ENCODE results near the gene FSIP1. TPM values are rescaled to one million over a fixed set of nuclear protein-coding genes. Genes with fewer than 3 reads are reported as not detected.

Gene FSIP1
- total RNA-seq, 1 donor from 2014 or later, result 1.6 TPM

DNA sequence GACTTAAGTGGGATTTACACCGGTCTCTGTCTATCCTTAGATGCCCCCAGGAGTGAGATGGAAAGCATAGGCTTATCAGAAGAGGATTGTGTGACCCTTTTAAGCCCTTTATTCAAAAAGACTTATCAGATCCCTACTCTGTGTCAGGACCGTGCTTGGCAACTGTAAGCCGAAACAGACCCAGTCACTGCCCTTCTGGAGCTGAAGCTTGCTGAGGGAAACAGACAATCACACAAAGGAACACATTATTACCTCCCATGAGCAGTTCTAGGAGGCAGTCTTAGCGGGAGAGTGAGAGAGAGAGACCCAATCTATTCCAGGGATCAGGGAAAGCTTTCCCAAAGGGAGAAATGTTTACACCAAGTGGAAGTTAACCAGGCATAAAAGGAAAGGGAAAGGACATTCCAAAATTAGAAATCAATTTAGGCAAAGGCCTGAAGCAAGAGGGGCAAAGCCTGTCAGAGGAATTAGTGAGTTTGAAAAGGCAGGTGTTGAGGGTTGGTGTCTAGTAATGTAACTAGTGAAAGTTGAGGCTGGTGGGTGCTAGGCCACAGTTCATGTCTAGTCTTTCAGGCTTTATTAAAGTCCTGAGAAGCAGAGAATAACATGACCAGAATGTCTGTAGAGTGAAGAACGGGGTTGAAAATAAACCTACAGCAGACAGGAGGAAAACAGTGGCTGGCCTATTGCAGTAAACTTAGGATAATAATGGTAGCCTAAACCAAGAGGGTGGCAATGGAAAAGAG is 115.1 kb downstream of the FSIP1 start:
- Mint-ChIP-seq H3K36me3 (ENCODE audit: insufficient read depth) (no peaks in the 10 kb centered on the region), H3K9me3 (ENCODE audit: low read depth) (no peaks in the 10 kb centered on the region), H3K27ac (no peak overlapping the region), H3K4me3 (ENCODE audit: low read depth) (no peak overlapping the region), H3K27me3 (no peaks in the 10 kb centered on the region), H3K4me1 (ENCODE audit: low read depth) (peaks cover 6% of the 10 kb centered on the region)
- no peak for DNase-seq (ENCODE audit: low spot score, unreplicated experiment)
- TF ChIP-seq, protein P1, sequence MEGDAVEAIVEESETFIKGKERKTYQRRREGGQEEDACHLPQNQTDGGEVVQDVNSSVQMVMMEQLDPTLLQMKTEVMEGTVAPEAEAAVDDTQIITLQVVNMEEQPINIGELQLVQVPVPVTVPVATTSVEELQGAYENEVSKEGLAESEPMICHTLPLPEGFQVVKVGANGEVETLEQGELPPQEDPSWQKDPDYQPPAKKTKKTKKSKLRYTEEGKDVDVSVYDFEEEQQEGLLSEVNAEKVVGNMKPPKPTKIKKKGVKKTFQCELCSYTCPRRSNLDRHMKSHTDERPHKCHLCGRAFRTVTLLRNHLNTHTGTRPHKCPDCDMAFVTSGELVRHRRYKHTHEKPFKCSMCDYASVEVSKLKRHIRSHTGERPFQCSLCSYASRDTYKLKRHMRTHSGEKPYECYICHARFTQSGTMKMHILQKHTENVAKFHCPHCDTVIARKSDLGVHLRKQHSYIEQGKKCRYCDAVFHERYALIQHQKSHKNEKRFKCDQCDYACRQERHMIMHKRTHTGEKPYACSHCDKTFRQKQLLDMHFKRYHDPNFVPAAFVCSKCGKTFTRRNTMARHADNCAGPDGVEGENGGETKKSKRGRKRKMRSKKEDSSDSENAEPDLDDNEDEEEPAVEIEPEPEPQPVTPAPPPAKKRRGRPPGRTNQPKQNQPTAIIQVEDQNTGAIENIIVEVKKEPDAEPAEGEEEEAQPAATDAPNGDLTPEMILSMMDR (IDR thresholded peaks at IDR 0.05; ENCODE audit: unreplicated experiment), result no peak

DNA sequence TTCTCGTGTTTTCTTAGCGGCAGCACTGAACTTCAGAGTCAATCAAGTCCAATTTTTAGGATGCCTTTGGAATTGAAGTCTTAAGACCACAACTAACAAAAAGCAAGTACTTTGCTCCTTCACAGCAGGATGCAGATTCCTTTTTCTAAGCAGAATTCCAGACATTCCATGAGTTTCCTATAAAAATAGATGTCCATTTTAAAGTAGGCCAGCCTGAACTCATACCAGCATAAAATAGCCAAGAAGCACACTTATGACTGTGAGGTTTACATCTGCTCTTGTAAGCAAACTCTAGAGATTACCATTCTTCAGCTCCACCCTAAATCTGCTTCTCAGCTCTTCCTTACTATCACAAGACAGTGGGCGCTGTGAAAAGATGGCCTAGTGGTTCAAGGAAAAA is 116.0 kb downstream of the FSIP1 start:
- TF ChIP-seq, protein P1 (IDR thresholded peaks at IDR 0.05; ENCODE audit: unreplicated experiment), result no peak
- H3K27ac Mint-ChIP-seq, result no peak overlapping the region
- no peak for DNase-seq (ENCODE audit: low spot score, unreplicated experiment)
- peaks cover 6% of the 10 kb centered on the region for H3K4me1 Mint-ChIP-seq (ENCODE audit: low read depth)
- no peaks in the 10 kb centered on the region for H3K36me3 Mint-ChIP-seq (ENCODE audit: insufficient read depth)
- H3K9me3 Mint-ChIP-seq (ENCODE audit: low read depth), result no peaks in the 10 kb centered on the region
- H3K4me3 Mint-ChIP-seq (ENCODE audit: low read depth), result no peak overlapping the region
- H3K27me3 Mint-ChIP-seq, result no peaks in the 10 kb centered on the region

DNA sequence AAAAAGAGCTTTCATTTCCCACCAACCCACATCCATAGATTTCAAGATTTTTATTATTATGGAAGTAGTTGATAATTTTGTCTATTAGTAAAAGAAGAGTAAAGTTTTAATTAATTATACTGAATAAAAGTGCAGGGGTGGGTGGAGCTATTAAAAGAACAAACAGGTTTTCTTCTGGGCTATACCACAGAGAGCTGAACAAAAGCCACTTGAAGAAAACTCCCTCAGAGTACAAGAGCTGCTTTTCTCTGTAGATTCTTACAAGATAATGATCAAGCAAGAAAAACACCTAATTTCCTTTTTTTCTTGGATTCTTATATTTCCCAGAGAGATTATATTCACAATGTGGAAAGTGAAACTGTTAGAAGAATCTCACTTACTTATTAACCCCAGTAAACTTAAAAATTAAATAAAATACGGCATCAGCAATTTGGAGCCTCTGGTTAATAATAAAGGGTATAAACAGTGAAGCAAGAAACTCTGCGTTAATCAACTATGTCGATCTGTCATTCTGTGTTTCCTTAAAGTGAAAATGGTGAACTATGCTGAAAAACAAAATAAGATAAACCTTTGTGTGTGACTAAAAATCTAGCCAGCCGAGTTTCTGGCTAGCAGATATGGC is 116.9 kb downstream of the FSIP1 start:
- no peaks in the 10 kb centered on the region for H3K36me3 Mint-ChIP-seq (ENCODE audit: insufficient read depth)
- no peak overlapping the region for H3K27ac Mint-ChIP-seq
- no peak for DNase-seq (ENCODE audit: low spot score, unreplicated experiment)

DNA sequence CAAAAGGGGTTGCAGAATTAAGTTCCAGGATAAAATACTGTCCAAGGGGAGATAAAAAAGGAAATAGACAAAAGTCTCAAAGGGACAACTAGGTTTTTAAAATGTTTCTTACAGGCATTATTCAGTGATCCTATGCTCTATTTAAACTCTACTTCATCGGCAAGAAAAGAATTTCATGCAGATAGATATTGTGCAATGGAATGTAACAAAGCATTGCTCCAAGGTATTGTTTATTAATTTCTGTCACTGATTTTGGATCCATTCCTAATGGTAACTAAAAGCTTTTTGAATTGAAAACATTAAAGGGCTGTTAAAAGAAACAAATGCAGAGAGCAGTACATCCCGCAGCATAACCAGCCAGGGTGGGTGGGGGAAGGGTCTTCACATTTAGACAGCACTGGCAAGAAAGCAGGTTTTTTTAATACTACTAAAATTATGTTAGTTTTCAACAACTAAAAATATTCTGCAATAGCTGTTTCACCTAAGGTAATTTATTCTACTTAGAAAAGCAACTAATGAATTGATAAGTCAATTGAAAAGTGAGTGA is 118.9 kb downstream of the FSIP1 start:
- peaks cover 6% of the 10 kb centered on the region for H3K4me1 Mint-ChIP-seq (ENCODE audit: low read depth)
- TF ChIP-seq, protein P1 (IDR thresholded peaks at IDR 0.05; ENCODE audit: unreplicated experiment), result no peak
- no peak overlapping the region for H3K27ac Mint-ChIP-seq
- H3K36me3 Mint-ChIP-seq (ENCODE audit: insufficient read depth), result no peaks in the 10 kb centered on the region
- peaks cover 7% of the 10 kb centered on the region for H3K9me3 Mint-ChIP-seq (ENCODE audit: low read depth)
- DNase-seq (ENCODE audit: low spot score, unreplicated experiment), result no peak
- H3K27me3 Mint-ChIP-seq, result no peaks in the 10 kb centered on the region
- no peak overlapping the region for H3K4me3 Mint-ChIP-seq (ENCODE audit: low read depth)

More for the DNA sequence above, 116.9 kb downstream of the FSIP1 start:
- peaks cover 6% of the 10 kb centered on the region for H3K4me1 Mint-ChIP-seq (ENCODE audit: low read depth)
- no peaks in the 10 kb centered on the region for H3K27me3 Mint-ChIP-seq
- TF ChIP-seq, protein P1 (IDR thresholded peaks at IDR 0.05; ENCODE audit: unreplicated experiment), result no peak
- no peaks in the 10 kb centered on the region for H3K9me3 Mint-ChIP-seq (ENCODE audit: low read depth)
- no peak overlapping the region for H3K4me3 Mint-ChIP-seq (ENCODE audit: low read depth)

DNA sequence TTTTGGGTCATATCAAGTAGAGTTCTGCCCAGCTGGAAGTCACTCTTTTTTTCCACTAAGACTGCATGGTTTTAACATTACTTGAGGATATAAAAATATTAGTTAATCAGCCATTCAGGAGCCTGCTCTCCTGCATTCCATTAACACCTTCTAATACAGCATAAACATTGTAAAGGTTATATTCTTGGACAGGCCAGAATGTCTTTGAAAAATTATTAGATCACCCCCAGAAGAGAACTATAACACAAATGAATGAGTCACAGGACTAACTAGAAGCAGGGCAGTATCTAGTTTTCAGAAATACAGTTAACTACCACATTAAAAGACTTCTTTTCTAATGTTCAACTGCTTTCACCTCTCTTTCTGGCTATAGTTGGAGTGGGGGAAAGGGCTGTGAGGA is 120.9 kb downstream of the FSIP1 start:
- no peak for DNase-seq (ENCODE audit: low spot score, unreplicated experiment)

More for the DNA sequence above, 120.9 kb downstream of the FSIP1 start:
- Mint-ChIP-seq H3K27me3 (no peaks in the 10 kb centered on the region), H3K9me3 (ENCODE audit: low read depth) (peaks cover 9% of the 10 kb centered on the region), H3K4me1 (ENCODE audit: low read depth) (peaks cover 4% of the 10 kb centered on the region), H3K27ac (no peak overlapping the region), H3K4me3 (ENCODE audit: low read depth) (no peak overlapping the region), H3K36me3 (ENCODE audit: insufficient read depth) (no peaks in the 10 kb centered on the region)
- TF ChIP-seq, protein P1 (IDR thresholded peaks at IDR 0.05; ENCODE audit: unreplicated experiment), result no peak
